ENCODE data around the gene ITGB3. TPM values are rescaled to one million over a fixed set of nuclear protein-coding genes. Genes with fewer than 3 reads are reported as not detected.
A peak's percentile ranks its signal among the peaks of the same experiment; 100 is the strongest.

ITGB3 gene
- total and polyA plus RNA-seq, 2 donors from 2014 or later, result 7.1 to 88.8 TPM

GRCh38 chr17:47277921-47278320, 24.3 kb downstream of the ITGB3 start:
- H3K4me3 ChIP-seq (ENCODE audit: low read length in 3 of 3), result no peak overlapping the region
- H3K36me3 ChIP-seq (ENCODE audit: control insufficient read depth in 2 of 3, insufficient read depth in 3 of 3, low read length in 3 of 3), result no peaks in the 10 kb centered on the region
- H3K27me3 ChIP-seq (ENCODE audit: control insufficient read depth, insufficient read depth, low read length), result no peaks in the 10 kb centered on the region
- DNase-seq, result no peak
- H3K9ac ChIP-seq (ENCODE audit: low read length in 3 of 3), result no peak overlapping the region
- TF ChIP-seq CTCF (IDR thresholded peaks at IDR 0.05; ENCODE audit: borderline replicate concordance, extremely low read depth, insufficient read depth), result no peak
- no peak for FAIRE-seq
- no peaks in the 10 kb centered on the region for H3K9me3 ChIP-seq (ENCODE audit: control insufficient read depth in 2 of 3, insufficient read depth in 1 of 3, low read length in 3 of 3)
- intact Hi-C loops (cut with DNase I), result no loop called here
- peak overlapping the region in 1 of 2 donors; percentile 87 for H3K27ac ChIP-seq (ENCODE audit: low read depth in 2 of 2, low read length in 2 of 2)
- peaks cover 3 to 48% (median 44%) of the 10 kb centered on the region in 3 donors for H3K4me1 ChIP-seq (ENCODE audit: control insufficient read depth in 2 of 3, insufficient read depth in 2 of 3, low read depth in 1 of 3, low read length in 3 of 3)

- Histone ChIP-seq H3K9me3 (ENCODE audit: control insufficient read depth in 2 of 3, insufficient read depth in 1 of 3, low read length in 3 of 3) (no peaks in the 10 kb centered on the region), H3K27ac (ENCODE audit: low read depth in 2 of 2, low read length in 2 of 2) (peak overlapping the region; percentile 87 to 93), H3K36me3 (ENCODE audit: control insufficient read depth in 2 of 3, insufficient read depth in 3 of 3, low read length in 3 of 3) (no peaks in the 10 kb centered on the region), H3K4me3 (ENCODE audit: low read length in 3 of 3) (no peak overlapping the region), H3K4me1 (ENCODE audit: control insufficient read depth in 2 of 3, insufficient read depth in 2 of 3, low read depth in 1 of 3, low read length in 3 of 3) (peaks cover 3 to 46% (median 44%) of the 10 kb centered on the region in 3 donors), H3K9ac (ENCODE audit: low read length in 3 of 3) (peak overlapping the region in 1 of 3 donors; percentile 2), H3K27me3 (ENCODE audit: control insufficient read depth, insufficient read depth, low read length) (no peaks in the 10 kb centered on the region)
- no peak for TF ChIP-seq CTCF (IDR thresholded peaks at IDR 0.05; ENCODE audit: borderline replicate concordance, extremely low read depth, insufficient read depth)
- intact Hi-C loops (cut with DNase I), result no loop called here
- DNase-seq (no peak), FAIRE-seq (no peak)
These were observed 24.9 kb downstream of the ITGB3 start for GRCh38 chr17:47278561-47278960.

- no peaks in the 10 kb centered on the region for H3K27me3 ChIP-seq (ENCODE audit: control insufficient read depth, insufficient read depth, low read length)
- intact Hi-C loops (cut with DNase I), result no loop called here
- peak overlapping the region in 1 of 3 donors; percentile 53 for H3K9ac ChIP-seq (ENCODE audit: low read length in 3 of 3)
- H3K9me3 ChIP-seq (ENCODE audit: control insufficient read depth in 2 of 3, insufficient read depth in 1 of 3, low read length in 3 of 3), result no peaks in the 10 kb centered on the region
- peak in 4 of 5 donors; percentile 52 to 87 (median 80) for DNase-seq
- peak overlapping the region; percentile 87 to 93 for H3K27ac ChIP-seq (ENCODE audit: low read depth in 2 of 2, low read length in 2 of 2)
- H3K4me1 ChIP-seq (ENCODE audit: control insufficient read depth in 2 of 3, insufficient read depth in 2 of 3, low read depth in 1 of 3, low read length in 3 of 3), result peaks cover 3 to 46% (median 44%) of the 10 kb centered on the region in 3 donors
- no peaks in the 10 kb centered on the region for H3K36me3 ChIP-seq (ENCODE audit: control insufficient read depth in 2 of 3, insufficient read depth in 3 of 3, low read length in 3 of 3)
- no peak for FAIRE-seq
- no peak for TF ChIP-seq CTCF (IDR thresholded peaks at IDR 0.05; ENCODE audit: borderline replicate concordance, extremely low read depth, insufficient read depth)
- no peak overlapping the region for H3K4me3 ChIP-seq (ENCODE audit: low read length in 3 of 3)
These were observed 25.6 kb downstream of the ITGB3 start for GRCh38 chr17:47279062-47279801.

Measured in kidney (tissue), 14 donors.